GM18951 (cell line): ENCODE measurements around the gene SLC48A1.

Experiments
- POLR2A ChIP-seq: IDR thresholded peaks from 4 replicates; pipeline ENCODE4 v1.6.1; 2011; ENCODE audit warnings: mild to moderate bottlenecking; ENCODE audit not compliant: insufficient read length, insufficient read depth; ENCODE audit errors: extremely low read depth
- in situ Hi-C: fragments of 300-500 bp; cut with MboI; formaldehyde crosslinking; loops from one replicate; pipeline ENCODE4 v1.12.0; 2022; ENCODE audit warnings: low sequenced_read_pairs, mixed read lengths, inconsistent platforms; ENCODE audit not compliant: unreplicated experiment

Gene SLC48A1

DNA sequence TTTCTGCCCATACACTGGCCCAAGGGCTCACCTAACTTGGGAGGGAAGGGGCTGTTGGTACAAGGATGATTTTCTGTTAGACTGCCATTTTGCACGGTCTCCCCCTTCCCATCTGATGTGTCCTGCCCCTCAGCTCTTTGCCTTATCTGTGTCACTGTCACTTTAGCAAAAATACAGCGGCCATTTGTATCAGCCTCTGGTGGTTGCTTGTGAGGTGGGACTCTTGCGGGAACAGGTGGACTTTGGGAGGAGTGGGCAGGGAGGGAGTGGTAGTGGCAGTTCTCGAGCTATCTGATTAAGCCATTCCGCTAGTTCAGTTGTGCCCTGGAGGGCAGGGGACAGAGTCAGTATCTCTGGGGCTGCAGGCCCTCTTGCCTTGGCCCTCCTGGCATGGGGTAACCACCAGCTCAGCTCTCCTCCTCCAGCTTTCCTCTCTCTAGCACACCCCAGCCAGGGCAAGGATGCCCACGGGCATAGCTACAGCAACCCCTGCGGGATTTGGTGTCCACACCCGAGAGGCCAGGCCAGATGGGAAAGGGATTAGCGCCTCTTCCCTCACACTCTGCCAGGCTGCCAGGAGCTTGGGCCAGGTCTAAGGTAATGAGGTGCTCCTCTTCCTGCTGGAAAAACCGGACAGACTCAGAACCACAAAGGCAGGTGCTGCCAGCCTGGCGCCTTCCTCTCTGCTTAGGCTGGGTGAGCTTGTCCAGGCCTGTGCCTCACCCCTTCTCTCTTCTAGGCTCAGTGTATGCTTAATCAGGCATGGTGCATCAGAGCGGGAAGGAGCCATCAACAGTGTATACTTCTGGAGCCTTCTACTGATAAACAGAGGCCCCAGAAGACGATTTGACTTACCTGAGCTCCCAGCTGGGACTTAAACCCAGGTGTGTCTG is 8.7 kb downstream of the SLC48A1 start:
- TF ChIP-seq POLR2A, result no peak
- in situ Hi-C loops, result no loop called here

DNA sequence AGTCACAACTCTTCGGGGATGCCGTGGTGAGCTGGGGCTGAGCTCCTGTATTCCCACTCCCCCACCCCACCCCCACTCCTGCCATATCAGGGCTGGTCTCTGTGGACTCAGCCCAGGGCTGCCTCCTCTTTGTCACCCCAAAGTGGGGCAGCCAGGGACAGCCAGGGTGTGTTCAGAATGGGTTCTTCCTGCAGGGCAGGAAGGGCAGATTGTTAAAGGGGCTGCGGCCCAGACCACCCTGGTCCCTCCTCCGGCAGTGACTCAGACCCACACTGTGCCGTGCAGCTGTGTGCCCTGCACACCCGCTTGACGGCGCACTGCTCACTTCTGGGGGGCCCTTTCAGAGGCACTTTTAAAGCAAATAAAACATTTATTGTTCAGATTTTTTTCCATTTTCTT is 9.3 kb downstream of the SLC48A1 start:
- no peak for TF ChIP-seq POLR2A
- in situ Hi-C loops, result no loop called here

DNA sequence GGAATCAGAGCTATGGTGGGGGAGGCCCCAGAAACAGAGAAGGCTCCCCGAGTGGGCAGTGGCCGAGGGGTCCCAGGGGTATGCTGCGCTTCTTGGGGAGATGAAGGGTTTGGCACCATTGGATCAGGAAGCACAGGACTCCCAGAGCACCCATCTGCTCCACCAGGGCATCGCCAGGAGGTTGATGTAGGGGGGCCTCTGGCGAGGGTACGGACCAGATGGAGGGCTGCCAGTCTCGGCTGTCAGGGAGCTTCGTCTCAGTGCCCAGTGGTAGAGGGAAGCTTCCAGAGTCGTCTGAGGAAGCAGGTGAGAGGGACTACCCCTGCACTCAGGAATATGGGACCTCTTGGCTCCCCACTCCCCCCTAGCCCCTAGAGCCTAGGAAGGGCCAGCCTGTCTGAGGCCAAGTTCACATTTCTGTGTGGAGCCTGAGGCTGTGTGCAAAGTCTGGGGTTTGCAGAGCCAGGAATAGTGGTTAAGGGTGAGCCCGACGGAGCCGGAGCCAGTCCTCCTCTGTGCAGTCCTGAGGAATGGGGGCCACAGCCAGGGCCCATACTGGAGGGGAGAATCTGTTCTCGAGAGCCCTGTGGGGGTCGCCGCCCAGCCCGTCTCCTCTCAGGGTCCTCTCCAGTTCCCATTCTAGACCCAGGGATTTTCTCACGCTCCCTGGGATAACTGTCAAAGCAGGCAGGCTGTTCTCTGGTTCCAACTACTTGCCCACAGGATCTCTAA is 10.2 kb downstream of the SLC48A1 start:
- in situ Hi-C loops, result no loop called here
- no peak for TF ChIP-seq POLR2A

GRCh38 chr12:47783821-47784819 is 11.1 kb downstream of the SLC48A1 start:
- in situ Hi-C loops, result no loop called here
- TF ChIP-seq POLR2A, result no peak

DNA sequence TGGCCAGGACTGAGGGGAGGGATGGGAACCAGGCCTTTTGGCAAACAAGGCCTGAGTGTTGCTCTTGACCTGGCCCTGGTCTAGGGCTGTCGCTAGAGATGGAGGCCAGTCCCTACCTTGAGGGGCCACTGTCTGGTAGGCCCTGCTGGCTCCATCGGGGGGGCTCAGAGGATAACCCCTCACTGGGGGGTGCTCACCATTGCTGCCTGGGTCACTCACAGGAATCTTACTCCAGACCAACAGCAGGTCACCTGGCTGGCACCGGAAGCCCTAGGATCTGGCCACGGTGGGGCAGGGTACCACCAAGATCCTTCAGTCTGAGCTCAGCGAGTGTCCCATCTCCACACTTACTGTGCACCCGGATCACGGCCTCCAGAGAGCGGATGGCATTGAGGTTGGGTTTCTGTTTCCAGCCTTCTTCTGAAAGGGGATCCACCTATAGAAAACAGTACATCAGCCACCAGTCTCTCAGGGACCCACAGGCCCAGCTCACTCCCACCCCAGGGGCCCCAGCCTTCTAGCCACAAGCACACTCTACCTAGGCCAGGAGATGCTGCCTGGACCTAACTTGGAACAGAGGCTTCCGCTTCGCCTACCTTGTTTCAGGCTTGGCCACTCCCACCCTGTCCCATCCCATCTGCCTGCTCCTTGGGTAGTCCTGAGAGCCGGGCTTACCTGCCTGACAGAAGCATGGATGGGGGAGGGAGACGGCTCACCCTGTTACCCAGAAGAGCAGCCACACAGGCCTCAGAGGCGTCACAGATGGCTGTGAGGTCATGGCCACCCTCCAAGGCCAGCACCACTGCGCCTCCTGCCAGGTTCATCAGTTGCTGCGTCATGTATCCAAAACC is 12.2 kb downstream of the SLC48A1 start:
- in situ Hi-C loops, result no loop called here
- TF ChIP-seq POLR2A, result no peak

- no peak for TF ChIP-seq POLR2A
- in situ Hi-C loops, result no loop called here
Measured at GRCh38 chr12:47785887-47786661, 13.0 kb downstream of the SLC48A1 start.

GRCh38 chr12:47786662-47787280 is 13.7 kb downstream of the SLC48A1 start:
- in situ Hi-C loops, result no loop called here
- no peak for TF ChIP-seq POLR2A

- TF ChIP-seq POLR2A, result no peak
- in situ Hi-C loops, result no loop called here
Measured at GRCh38 chr12:47787596-47788319, 14.7 kb downstream of the SLC48A1 start.

DNA sequence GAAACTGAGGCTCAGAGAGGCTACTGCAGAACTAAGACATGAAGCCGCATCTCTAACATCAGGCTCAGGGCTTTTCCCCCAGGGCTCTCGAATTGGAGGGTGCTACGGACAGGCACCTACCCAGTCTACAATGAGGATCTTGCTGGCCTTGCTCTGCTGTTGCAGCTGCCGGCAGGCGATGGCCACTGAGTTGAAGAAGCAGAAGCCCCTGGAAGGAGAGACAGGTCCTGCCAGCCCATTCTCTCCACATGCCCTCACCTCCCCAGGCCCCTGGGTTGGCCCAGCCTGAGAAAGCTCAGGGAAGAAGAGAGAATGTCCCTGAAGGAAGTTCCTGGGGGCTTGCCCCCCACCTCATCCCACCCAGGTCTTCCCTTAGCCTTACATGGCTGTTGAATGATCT is 16.1 kb downstream of the SLC48A1 start:
- in situ Hi-C loops, result no loop called here
- no peak for TF ChIP-seq POLR2A

DNA sequence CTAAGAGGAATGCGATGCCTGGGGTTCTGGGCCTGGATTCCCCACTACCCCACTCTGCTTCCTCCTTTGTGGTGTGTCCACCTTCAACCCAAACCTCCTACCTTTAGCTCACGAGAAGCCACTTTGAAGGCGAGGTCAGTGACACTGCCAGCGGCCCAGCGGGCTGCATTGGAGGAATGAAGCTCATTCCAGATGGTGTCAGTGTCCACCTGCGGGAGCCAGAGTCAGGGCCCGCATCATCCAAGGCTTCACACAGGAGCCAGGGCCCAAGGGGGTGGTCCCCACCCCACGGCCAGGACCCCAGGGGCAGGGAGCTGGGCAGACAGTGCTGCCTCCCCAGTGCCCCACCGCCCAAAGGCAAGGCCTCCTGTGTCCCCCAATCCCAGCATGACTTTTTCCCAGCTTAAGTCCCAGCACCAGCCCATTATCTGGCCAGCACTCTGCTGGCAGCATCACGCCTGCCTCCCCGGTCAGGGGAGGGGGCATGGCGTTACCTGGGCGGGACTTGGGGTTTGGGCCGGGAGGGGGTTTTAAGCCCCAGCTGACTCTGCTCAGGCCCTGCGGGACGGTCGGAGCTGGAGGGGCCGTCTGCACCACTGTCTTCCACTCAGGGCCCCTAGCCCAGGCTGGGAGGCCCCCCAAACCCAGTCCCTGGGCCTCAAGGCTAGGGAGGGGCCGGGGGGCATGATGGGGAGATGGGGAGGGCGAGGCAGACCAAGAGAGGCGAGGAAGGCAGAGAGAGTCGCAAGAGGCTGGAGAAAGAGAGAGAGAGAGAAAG is 16.9 kb downstream of the SLC48A1 start:
- TF ChIP-seq POLR2A, result no peak
- in situ Hi-C loops, result loop anchor here (5.0 kb wide), 1 partner anchor 47 kb away; no protein-coding TSS in a partner anchor
